ENCODE results near the gene QTRT2.

DNA sequence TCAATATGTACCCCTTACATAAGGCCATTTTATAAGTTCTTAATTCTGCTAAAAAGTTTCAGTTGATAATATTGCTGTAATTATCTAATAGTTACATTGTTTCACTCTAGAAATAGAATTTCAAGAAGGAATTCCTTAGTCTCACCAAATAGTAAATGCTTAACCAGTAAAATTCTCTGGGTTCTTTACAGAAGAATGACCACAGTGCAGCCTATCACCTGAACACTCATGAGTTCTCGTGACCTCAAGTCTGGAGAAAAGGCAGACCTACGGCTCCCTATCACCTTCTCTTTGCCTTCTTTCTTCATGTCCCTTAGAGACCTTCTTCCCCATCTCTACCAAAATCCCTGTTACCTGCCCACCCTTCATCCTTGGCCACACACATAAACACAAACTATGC, 31.1 kb upstream of the QTRT2 start:
- TF ChIP-seq, protein P1, sequence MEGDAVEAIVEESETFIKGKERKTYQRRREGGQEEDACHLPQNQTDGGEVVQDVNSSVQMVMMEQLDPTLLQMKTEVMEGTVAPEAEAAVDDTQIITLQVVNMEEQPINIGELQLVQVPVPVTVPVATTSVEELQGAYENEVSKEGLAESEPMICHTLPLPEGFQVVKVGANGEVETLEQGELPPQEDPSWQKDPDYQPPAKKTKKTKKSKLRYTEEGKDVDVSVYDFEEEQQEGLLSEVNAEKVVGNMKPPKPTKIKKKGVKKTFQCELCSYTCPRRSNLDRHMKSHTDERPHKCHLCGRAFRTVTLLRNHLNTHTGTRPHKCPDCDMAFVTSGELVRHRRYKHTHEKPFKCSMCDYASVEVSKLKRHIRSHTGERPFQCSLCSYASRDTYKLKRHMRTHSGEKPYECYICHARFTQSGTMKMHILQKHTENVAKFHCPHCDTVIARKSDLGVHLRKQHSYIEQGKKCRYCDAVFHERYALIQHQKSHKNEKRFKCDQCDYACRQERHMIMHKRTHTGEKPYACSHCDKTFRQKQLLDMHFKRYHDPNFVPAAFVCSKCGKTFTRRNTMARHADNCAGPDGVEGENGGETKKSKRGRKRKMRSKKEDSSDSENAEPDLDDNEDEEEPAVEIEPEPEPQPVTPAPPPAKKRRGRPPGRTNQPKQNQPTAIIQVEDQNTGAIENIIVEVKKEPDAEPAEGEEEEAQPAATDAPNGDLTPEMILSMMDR (IDR thresholded peaks at IDR 0.05) = no peak
- TF ChIP-seq POLR2A (IDR thresholded peaks at IDR 0.05) (no peak), POLR2AphosphoS5 (IDR thresholded peaks at IDR 0.05) (no peak), EP300 (IDR thresholded peaks at IDR 0.05) (no peak)
